BE2C (cell line): ENCODE measurements around the gene AGPAT4.

Experiments
- DNase-seq: peaks from one replicate; pipeline ENCODE4 v3.0.0-alpha.2; 2020
- H3K27me3 ChIP-seq: fragments of 250-450 bp; sonication (Bioruptor Pico); 2 replicates; pipeline ENCODE4 v1.5.1; 2020; ENCODE audit warnings: mild to moderate bottlenecking
- H3K36me3 ChIP-seq: fragments of 250-450 bp; sonication (Bioruptor Pico); 2 replicates; pipeline ENCODE4 v1.5.1; 2020; ENCODE audit warnings: mild to moderate bottlenecking
- H3K4me1 ChIP-seq: fragments of 250-450 bp; sonication (Bioruptor Pico); 2 replicates; pipeline ENCODE4 v1.5.1; 2020
- H3K4me3 ChIP-seq: 2 replicates; pipeline ENCODE4 v1.5.1; 2011; ENCODE audit warnings: low read depth, low read length
- H3K9me3 ChIP-seq: fragments of 250-450 bp; sonication (Bioruptor Pico); 2 replicates; pipeline ENCODE4 v1.5.1; 2020
- TF ChIP-seq, protein P1 (sequence below): IDR thresholded peaks from 2 replicates; pipeline ENCODE4 v1.5.1; 2012; ENCODE audit warnings: mild to moderate bottlenecking, low read depth, low read length

Gene AGPAT4

DNA sequence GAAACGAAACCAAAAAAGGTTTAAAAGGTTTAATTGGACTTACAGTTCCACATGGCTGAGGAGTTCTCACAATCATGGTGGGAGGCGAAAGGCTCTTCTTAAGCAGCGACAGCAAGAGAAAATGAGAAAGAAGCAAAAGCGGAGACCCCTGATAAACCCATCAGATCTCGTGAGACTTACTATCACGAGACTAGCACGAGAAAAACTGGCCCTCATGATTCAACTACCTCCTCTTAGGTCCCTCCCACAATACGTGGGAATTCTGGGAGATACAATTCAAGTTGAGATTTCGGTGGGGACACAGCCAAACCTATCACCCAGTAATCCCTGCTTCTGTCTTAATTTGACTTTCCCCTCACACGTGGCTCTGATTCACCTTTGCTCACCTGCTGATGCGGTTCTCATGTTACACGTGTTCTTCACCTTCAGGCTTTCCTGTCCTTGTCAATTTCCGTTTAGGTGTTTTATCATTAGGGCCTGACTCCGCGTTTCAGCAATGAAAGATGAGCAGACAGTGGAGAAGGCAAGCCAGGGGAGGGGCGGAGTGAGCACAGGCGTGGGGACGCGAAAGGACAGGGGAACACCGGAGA is 57.1 kb downstream of the AGPAT4 start:
- H3K4me1 ChIP-seq, result no peaks in the 10 kb centered on the region
- TF ChIP-seq, protein P1, sequence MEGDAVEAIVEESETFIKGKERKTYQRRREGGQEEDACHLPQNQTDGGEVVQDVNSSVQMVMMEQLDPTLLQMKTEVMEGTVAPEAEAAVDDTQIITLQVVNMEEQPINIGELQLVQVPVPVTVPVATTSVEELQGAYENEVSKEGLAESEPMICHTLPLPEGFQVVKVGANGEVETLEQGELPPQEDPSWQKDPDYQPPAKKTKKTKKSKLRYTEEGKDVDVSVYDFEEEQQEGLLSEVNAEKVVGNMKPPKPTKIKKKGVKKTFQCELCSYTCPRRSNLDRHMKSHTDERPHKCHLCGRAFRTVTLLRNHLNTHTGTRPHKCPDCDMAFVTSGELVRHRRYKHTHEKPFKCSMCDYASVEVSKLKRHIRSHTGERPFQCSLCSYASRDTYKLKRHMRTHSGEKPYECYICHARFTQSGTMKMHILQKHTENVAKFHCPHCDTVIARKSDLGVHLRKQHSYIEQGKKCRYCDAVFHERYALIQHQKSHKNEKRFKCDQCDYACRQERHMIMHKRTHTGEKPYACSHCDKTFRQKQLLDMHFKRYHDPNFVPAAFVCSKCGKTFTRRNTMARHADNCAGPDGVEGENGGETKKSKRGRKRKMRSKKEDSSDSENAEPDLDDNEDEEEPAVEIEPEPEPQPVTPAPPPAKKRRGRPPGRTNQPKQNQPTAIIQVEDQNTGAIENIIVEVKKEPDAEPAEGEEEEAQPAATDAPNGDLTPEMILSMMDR, result no peak
- no peaks in the 10 kb centered on the region for H3K36me3 ChIP-seq
- DNase-seq, result no peak
- no peaks in the 10 kb centered on the region for H3K27me3 ChIP-seq
- H3K9me3 ChIP-seq, result no peaks in the 10 kb centered on the region; the same call in 1 of the 2 replicates
- no peak overlapping the region for H3K4me3 ChIP-seq

DNA sequence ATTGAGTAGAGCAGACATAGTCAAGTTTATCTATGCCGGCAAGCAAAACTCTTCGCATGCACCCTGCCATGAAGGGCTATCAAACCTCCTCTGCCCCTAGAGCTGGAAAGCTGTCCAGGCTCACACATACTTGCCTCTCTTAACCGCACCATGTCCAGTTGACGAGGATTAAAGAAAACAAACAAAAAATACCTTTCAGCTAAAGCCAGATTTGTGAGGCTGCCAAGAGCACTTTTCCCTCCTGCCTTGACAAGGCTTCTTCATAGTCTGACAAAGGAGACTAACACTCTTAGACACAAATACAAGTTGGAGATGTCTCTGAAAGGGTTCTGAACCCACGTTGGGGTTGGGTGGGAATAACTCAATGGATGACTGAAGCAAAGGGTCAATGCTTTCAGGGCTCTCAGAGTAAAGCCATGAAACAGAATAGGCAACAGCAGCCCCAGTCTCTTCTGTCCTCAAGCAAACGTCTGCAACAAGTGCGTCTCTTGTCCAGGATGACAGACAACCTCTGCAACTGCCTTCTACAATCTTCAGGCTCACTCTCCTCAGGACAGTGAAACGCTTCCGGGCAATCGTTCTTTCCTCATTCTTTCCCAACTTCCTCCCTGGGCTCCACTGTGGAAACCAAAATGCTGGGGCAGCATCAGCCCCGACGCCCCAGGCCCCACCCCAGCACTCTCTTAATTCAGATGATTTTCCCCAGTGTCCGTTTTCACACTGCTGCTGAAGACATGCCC is 57.8 kb downstream of the AGPAT4 start:
- Histone ChIP-seq H3K4me1 (no peaks in the 10 kb centered on the region), H3K9me3 (no peaks in the 10 kb centered on the region; the same call in 1 of the 2 replicates), H3K36me3 (no peaks in the 10 kb centered on the region), H3K4me3 (no peak overlapping the region), H3K27me3 (no peaks in the 10 kb centered on the region)
- TF ChIP-seq, protein P1, result no peak
- DNase-seq, result no peak

DNA sequence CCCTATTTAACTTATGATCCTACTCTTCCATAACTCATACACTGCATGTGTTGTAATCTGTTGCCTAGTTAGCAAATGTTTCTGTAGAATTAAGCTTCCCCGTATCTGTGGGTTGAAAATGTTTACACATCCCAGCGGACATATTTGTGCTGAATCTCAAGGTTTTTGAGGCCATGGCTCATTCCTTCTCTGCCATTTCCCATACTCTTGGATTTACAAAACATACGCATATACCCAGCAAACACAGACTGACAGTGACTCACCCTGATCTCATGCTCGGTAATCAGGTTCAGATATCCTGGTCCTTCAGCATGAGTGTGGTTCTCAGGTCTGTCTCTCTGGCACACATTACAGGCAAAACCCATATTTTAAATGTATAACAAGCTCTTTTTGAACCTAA is 58.7 kb downstream of the AGPAT4 start:
- H3K36me3 ChIP-seq, result no peaks in the 10 kb centered on the region
- H3K27me3 ChIP-seq, result no peaks in the 10 kb centered on the region
- TF ChIP-seq, protein P1, result no peak
- DNase-seq, result no peak
- H3K4me1 ChIP-seq, result no peaks in the 10 kb centered on the region
- H3K9me3 ChIP-seq, result no peaks in the 10 kb centered on the region; the same call in 1 of the 2 replicates
- no peak overlapping the region for H3K4me3 ChIP-seq

DNA sequence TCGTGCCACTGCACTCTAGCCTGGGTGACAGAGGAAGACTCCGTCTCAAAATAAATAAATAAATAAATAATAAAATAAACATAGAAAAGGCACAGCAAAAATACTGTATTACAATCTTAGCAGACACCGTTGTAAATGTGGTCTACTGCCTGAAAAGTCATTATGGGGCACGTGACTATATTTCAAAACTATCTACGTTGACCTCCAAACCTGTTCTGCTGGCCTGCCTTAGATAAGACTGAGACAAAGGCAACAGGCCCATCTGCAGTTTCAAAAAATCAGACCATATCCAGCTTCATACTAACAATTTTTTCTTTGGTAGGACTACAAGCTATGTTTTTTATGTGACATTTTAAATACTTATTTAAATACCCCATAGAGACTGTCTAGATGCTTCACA is 59.1 kb downstream of the AGPAT4 start:
- H3K4me1 ChIP-seq, result no peaks in the 10 kb centered on the region
- no peaks in the 10 kb centered on the region for H3K27me3 ChIP-seq
- TF ChIP-seq, protein P1, result no peak
- no peaks in the 10 kb centered on the region; the same call in 1 of the 2 replicates for H3K9me3 ChIP-seq
- H3K36me3 ChIP-seq, result no peaks in the 10 kb centered on the region
- no peak overlapping the region for H3K4me3 ChIP-seq
- DNase-seq, result no peak

DNA sequence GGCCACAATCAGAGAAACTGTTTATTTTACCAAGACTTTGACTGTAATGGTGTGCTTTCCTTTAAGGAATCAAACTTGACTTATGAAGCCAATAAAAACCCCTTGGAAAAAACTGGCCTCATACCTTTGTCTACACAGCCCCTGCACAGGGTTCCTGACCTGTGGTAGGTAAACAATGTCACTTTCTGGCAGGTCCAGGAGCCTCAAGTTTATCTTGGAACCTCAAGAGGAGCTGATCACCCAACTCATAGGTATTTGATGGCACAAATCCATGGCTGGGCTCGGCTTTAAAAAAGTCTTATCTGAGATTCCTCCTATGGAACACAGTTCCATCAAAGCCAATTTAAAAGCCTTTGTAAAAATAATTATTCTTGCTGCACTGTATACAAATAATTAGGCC is 61.0 kb downstream of the AGPAT4 start:
- Histone ChIP-seq H3K9me3 (no peaks in the 10 kb centered on the region; the same call in 1 of the 2 replicates), H3K4me1 (no peaks in the 10 kb centered on the region), H3K36me3 (no peaks in the 10 kb centered on the region), H3K4me3 (no peak overlapping the region), H3K27me3 (no peaks in the 10 kb centered on the region)
- no peak for DNase-seq
- TF ChIP-seq, protein P1, result no peak
